GM12872 (cell line): ENCODE data around the gene RREB1.

ENCODE experiments used
- CTCF ChIP-seq: IDR thresholded peaks from 3 replicates; pipeline ENCODE4 v1.5.1; 2011; ENCODE audit warnings: low read depth, mild to moderate bottlenecking, low read length, moderate library complexity; ENCODE audit not compliant: insufficient read depth

RREB1 gene

GRCh38 chr6:7135755-7136154 lies 28.0 kb downstream of the RREB1 start:
- TF ChIP-seq CTCF, result no peak

- TF ChIP-seq CTCF, result no peak
Measured at GRCh38 chr6:7136859-7137334, 29.1 kb downstream of the RREB1 start.

- no peak for TF ChIP-seq CTCF
Measured at GRCh38 chr6:7137335-7138045, 29.7 kb downstream of the RREB1 start.

GRCh38 chr6:7138046-7138531 lies 30.3 kb downstream of the RREB1 start:
- TF ChIP-seq CTCF, result no peak

GRCh38 chr6:7138921-7139358 lies 31.2 kb downstream of the RREB1 start:
- no peak for TF ChIP-seq CTCF

- no peak for TF ChIP-seq CTCF
Measured at GRCh38 chr6:7139835-7140470, 32.2 kb downstream of the RREB1 start.

- TF ChIP-seq CTCF, result no peak
Measured at GRCh38 chr6:7140631-7141378, 33.0 kb downstream of the RREB1 start.
